Breast epithelium (tissue), 4 donors: ENCODE data around the gene VAPB. TPM values are rescaled to one million over a fixed set of nuclear protein-coding genes. Genes with fewer than 3 reads are reported as not detected.

ENCODE experiments used
- DNase-seq, 2 donors: peaks; one replicate each; pipeline ENCODE4 v3.0.0-alpha.2; 2019; ENCODE audit warnings: low spot score in 2 of 2
- H3K27ac ChIP-seq, 2 donors: fragments of 200-600 bp; sonication (generic) in 1 of 2; one replicate each; pipeline ENCODE4 v1.5.1; 2016 to 2019; ENCODE audit warnings: mild to moderate bottlenecking in 1 of 2
- H3K27me3 ChIP-seq, 2 donors: fragments of 200-600 bp; sonication (generic) in 1 of 2; one replicate each; pipeline versions ENCODE4 v1.5.1 to v1.6.0; 2017 to 2019; ENCODE audit warnings: control low read depth in 1 of 2, mild to moderate bottlenecking in 1 of 2
- H3K36me3 ChIP-seq: fragments of 200-600 bp; one replicate; pipeline ENCODE4 v1.5.1; 2019
- H3K4me1 ChIP-seq, 2 donors: fragments of 200-600 bp; sonication (generic); one replicate each; pipeline ENCODE4 v1.5.1; 2016 to 2019; ENCODE audit warnings: control low read depth in 1 of 2
- H3K4me3 ChIP-seq, 3 donors: fragments of 200-600 bp; sonication (generic); 1 replicate in 2 of 3; 2 replicates in 1 of 3; pipeline ENCODE4 v1.5.1; 2016 to 2019; ENCODE audit warnings: mild to moderate bottlenecking in 3 of 3, moderate library complexity in 2 of 3
- H3K9me3 ChIP-seq, 2 donors: fragments of 200-600 bp; sonication (generic) in 1 of 2; one replicate each; pipeline ENCODE4 v1.5.1; 2016 to 2019; ENCODE audit warnings: control low read depth in 1 of 2
- POLR2A ChIP-seq: fragments of 450-650 bp; IDR thresholded peaks from one replicate; pipeline ENCODE4 v1.6.1; 2016; ENCODE audit warnings: antibody characterized with exemption, mild to moderate bottlenecking, moderate library complexity
- POLR2AphosphoS5 ChIP-seq, 3 donors: sonication (generic); formaldehyde crosslinking; IDR thresholded peaks; one replicate each; pipeline ENCODE4 v1.6.1; 2017; ENCODE audit warnings: antibody characterized with exemption in 3 of 3
- intact Hi-C: fragments of 100-400 bp; cut with DNase I; formaldehyde crosslinking; loops from one replicate; pipeline ENCODE4 v1.15.1; 2023; ENCODE audit warnings: low total_unique reads
- total RNA-seq, 3 donors: library from RNA; depleted of rRNA; stranded (reverse); fragments of >200 nt; gene quantifications; one replicate each; pipeline ENCODE4 v1.1.0, GENCODE V29; 2016
- TF ChIP-seq, protein P1 (sequence below), 3 donors: fragments of 450-650 bp; IDR thresholded peaks; one replicate each; pipeline ENCODE4 v1.5.1; 2016 to 2017; ENCODE audit warnings: antibody characterized with exemption in 3 of 3, mild to moderate bottlenecking in 3 of 3, moderate library complexity in 3 of 3

The VAPB gene, protein sequence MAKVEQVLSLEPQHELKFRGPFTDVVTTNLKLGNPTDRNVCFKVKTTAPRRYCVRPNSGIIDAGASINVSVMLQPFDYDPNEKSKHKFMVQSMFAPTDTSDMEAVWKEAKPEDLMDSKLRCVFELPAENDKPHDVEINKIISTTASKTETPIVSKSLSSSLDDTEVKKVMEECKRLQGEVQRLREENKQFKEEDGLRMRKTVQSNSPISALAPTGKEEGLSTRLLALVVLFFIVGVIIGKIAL
- total RNA-seq: 10 to 100 TPM; 18.6 to 18.9 (median 18.7) TPM

DNA sequence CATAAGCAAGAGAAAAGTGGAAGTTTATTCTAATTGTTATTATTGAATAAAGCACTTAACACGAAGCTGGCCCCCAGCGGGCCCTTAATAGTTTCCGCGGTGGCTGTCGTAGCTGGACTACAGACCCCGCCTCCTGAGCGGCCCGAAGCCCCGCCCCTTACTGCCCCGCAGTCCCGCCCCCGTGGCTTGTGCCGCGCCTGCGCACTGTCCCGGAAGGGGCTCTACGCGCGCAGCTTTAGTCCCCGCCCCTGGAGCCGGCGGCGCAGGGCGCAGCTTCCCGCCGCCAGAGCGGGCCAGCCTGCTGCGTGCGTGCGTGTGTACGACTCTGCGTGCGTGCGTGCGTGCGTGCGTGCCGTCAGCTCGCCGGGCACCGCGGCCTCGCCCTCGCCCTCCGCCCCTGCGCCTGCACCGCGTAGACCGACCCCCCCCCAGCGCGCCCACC is at the start of gene VAPB:
Gene VAPB (plus strand): TSS at position 348 of the 442 bp plus-strand sequence. CDS start 231 bp downstream, outside the sequence.
- H3K27ac ChIP-seq: peak within 1 kb of the TSS; percentile 92 to 95
- no peak for TF ChIP-seq POLR2A
- TF ChIP-seq, protein P1, sequence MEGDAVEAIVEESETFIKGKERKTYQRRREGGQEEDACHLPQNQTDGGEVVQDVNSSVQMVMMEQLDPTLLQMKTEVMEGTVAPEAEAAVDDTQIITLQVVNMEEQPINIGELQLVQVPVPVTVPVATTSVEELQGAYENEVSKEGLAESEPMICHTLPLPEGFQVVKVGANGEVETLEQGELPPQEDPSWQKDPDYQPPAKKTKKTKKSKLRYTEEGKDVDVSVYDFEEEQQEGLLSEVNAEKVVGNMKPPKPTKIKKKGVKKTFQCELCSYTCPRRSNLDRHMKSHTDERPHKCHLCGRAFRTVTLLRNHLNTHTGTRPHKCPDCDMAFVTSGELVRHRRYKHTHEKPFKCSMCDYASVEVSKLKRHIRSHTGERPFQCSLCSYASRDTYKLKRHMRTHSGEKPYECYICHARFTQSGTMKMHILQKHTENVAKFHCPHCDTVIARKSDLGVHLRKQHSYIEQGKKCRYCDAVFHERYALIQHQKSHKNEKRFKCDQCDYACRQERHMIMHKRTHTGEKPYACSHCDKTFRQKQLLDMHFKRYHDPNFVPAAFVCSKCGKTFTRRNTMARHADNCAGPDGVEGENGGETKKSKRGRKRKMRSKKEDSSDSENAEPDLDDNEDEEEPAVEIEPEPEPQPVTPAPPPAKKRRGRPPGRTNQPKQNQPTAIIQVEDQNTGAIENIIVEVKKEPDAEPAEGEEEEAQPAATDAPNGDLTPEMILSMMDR (IDR thresholded peaks at IDR 0.05): no peak
- peak in 1 of 3 donors; percentile 80 for TF ChIP-seq POLR2AphosphoS5 (IDR thresholded peaks at IDR 0.05)
- no peaks in the 10 kb centered on the region for H3K27me3 ChIP-seq
- peaks cover 0 to 10% of the 10 kb centered on the region in 2 donors for H3K4me1 ChIP-seq
- peak within 1 kb of the TSS; percentile 79 to 86 (median 85) for H3K4me3 ChIP-seq
- intact Hi-C loops: no loop called here
- no peaks in the 10 kb centered on the region for H3K36me3 ChIP-seq
- peak; percentile 90 to 93 for DNase-seq
- no peaks in the 10 kb centered on the region for H3K9me3 ChIP-seq

DNA sequence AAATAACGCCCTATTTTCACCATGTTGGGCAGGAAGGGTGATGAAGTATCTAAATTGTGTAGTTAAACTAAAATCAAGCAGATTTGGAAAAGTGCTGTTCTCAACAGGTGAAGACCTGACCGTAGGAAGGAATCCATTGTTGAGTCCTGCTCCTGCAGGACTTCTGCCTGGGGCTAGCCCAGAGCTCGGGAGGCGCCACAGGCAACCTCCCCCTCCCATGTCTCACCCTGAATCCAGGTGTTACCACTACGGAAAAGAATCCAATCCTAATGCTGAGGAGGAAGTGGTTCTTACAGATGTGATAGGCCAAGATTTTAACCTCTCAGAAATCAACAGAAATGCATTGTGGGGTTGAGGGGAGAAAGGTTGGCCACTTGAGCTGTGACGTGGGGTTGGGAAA is 49.3 kb upstream of the VAPB start:
- H3K27ac ChIP-seq: no peak overlapping the region
- peaks cover 5% of the 10 kb centered on the region for H3K36me3 ChIP-seq
- no peak for DNase-seq
- no peaks in the 10 kb centered on the region for H3K4me1 ChIP-seq
- intact Hi-C loops: no loop called here
- no peaks in the 10 kb centered on the region for H3K27me3 ChIP-seq
- H3K4me3 ChIP-seq: no peak overlapping the region
- no peaks in the 10 kb centered on the region for H3K9me3 ChIP-seq
- TF ChIP-seq, protein P1 (IDR thresholded peaks at IDR 0.05): no peak
- no peak for TF ChIP-seq POLR2AphosphoS5 (IDR thresholded peaks at IDR 0.05)
- no peak for TF ChIP-seq POLR2A

DNA sequence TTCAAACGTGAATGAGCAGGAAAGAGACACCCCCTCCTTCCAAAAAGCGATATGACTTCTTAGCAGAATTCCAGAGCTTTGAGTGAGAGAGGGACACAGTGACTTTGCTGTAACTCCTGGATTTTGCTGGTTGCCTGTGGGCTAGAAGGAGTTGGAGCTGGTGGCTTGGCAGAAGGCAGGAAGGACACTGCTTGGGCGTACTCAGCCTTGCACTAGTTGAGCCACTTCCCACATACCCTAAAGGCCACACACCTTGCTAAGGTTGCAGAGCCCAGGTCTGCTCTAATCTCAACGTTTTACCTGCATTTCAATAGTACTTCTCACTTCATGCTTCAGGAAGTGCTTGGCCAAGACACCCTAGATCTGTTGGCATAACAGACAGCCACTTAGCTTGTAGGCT is 48.9 kb upstream of the VAPB start:
- H3K9me3 ChIP-seq: no peaks in the 10 kb centered on the region
- intact Hi-C loops: no loop called here
- no peak overlapping the region for H3K27ac ChIP-seq
- DNase-seq: no peak
- no peaks in the 10 kb centered on the region for H3K27me3 ChIP-seq
- H3K4me3 ChIP-seq: no peak overlapping the region
- TF ChIP-seq POLR2A: no peak
- TF ChIP-seq, protein P1 (IDR thresholded peaks at IDR 0.05): no peak
- no peak for TF ChIP-seq POLR2AphosphoS5 (IDR thresholded peaks at IDR 0.05)
- no peaks in the 10 kb centered on the region for H3K4me1 ChIP-seq
- peaks cover 6% of the 10 kb centered on the region for H3K36me3 ChIP-seq

DNA sequence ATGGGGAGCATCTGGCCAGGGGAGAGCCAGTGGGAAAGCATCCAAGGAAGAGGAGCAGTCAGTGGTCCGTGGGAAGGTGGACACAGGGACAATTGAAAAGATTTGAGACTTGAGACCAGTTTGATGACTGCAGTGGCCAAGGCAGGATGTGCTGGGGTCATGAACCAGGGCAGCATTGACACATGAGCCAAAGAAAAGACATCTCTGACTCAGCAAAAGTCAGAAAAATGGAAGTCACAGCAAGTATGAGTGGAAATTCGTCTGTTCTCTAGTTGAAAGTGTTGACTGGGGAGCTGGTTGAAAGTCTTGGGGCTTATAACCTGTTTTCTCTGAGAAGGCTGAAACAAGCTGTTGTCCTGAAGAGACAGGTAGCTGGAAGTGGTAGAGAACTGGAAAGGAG is 48.2 kb upstream of the VAPB start:
- no peak overlapping the region for H3K4me3 ChIP-seq
- no peaks in the 10 kb centered on the region for H3K27me3 ChIP-seq
- peaks cover 13% of the 10 kb centered on the region for H3K36me3 ChIP-seq
- DNase-seq: no peak
- H3K9me3 ChIP-seq: no peaks in the 10 kb centered on the region
- H3K4me1 ChIP-seq: no peaks in the 10 kb centered on the region
- no peak for TF ChIP-seq POLR2AphosphoS5 (IDR thresholded peaks at IDR 0.05)
- TF ChIP-seq POLR2A: no peak
- TF ChIP-seq, protein P1 (IDR thresholded peaks at IDR 0.05): no peak
- no peak overlapping the region for H3K27ac ChIP-seq
- intact Hi-C loops: no loop called here

DNA sequence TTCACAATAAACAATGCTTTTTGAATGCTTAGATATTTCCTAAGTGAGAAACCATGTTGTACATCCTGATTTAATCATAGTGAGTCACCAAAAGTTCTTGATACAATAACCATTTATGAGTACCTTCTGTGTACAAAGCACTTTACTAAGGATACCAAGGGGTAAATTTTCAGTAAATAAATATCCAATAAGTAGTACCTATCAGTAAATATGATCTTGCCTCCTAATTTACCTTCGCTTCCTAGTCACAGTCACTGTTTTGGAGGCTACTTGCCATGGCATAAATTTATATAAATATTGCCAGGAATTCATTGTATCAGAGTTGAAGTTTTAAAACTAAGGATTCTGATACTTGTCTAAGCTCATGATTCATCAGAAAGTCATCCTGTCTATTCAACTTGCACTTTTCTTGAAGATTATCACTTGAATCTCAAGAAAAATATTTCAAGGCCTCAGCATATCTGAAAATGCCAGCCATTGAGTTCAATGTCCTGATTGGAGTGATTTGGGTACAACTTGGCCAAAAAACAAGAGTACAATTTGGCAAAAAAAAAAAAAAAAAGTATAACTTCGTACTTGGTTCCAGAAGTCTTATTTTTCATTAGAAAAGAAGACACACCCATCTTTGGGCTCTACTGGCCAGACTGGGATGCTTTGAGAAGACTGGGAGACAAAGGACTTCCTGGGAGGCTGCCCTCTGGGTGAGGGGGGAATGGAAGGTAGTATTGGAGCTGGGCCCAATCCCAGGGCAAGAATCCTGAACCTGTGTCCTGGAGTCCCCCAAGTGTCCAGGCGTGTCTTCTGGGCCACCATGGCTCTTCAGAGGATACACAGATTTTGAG is 46.7 kb upstream of the VAPB start:
- Histone ChIP-seq H3K4me1 (no peaks in the 10 kb centered on the region), H3K27ac (no peak overlapping the region), H3K27me3 (no peaks in the 10 kb centered on the region), H3K9me3 (no peaks in the 10 kb centered on the region), H3K36me3 (peaks cover 13% of the 10 kb centered on the region), H3K4me3 (no peak overlapping the region)
- TF ChIP-seq POLR2A (no peak), POLR2AphosphoS5 (IDR thresholded peaks at IDR 0.05) (no peak)
- TF ChIP-seq, protein P1 (IDR thresholded peaks at IDR 0.05): no peak
- no peak for DNase-seq
- intact Hi-C loops: no loop called here
